Activated CD8-positive, alpha-beta memory T cell treated with anti-CD3 and anti-CD28 coated beads for 36 hours (primary cell): ENCODE data around the gene ZDHHC16. TPM values are rescaled to one million over a fixed set of nuclear protein-coding genes. Genes with fewer than 3 reads are reported as not detected.
"Not testable (repeated sequence)": the region's sequence is repeated elsewhere in the genome, so short reads cannot be mapped to it uniquely, and the experiment has no call there.

Experiments used
- CTCF ChIA-PET: fragments of 350-600 bp; sonication (Branson Sonifier 250); formaldehyde crosslinking; loops from one replicate; lab custom pipeline; 2021; ENCODE audit warnings: antibody characterized with exemption; lab: Charles Lee
- POLR2A ChIA-PET: fragments of 350-600 bp; sonication (Branson Sonifier 250); formaldehyde crosslinking; loops from one replicate; lab custom pipeline; 2021; ENCODE audit warnings: antibody characterized with exemption; lab: Charles Lee
- total RNA-seq, 2 experiments: library from RNA; stranded (reverse); gene quantifications; one replicate each; pipeline ENCODE4 v1.2.3, GENCODE V29; 2021

ZDHHC16 gene
- total RNA-seq, 2 experiments from 2014 or later: 55.0 to 57.3 TPM

- CTCF ChIA-PET: interaction anchor here (0.6 to 1.5 kb wide), 4 partner anchors 9 to 714 kb away, joined by 3 read pairs; no protein-coding TSS in a partner anchor
- POLR2A ChIA-PET: interaction anchor here (0.9 kb wide), 1 partner anchor 18 kb away, joined by 4 read pairs; no protein-coding TSS in a partner anchor
These were observed 16.3 kb downstream of the ZDHHC16 start for GRCh38 chr10:97462309-97462708.

- ChIA-PET POLR2A (no interaction called here), CTCF (interaction anchor here (0.5 to 1.9 kb wide), 4 partner anchors 9 to 29 kb away, joined by 3 to 8 read pairs (median 4); no protein-coding TSS in a partner anchor)
These were observed 17.6 kb downstream of the ZDHHC16 start for GRCh38 chr10:97463363-97464132.

- POLR2A ChIA-PET: no interaction called here
These were observed 18.3 kb downstream of the ZDHHC16 start for GRCh38 chr10:97464226-97464625.

GRCh38 chr10:97465982-97466381, 20.0 kb downstream of the ZDHHC16 start:
- ChIA-PET POLR2A (interaction anchor here (0.6 to 1.0 kb wide), 2 partner anchors 26 to 79 kb away, joined by 3 to 6 read pairs; no protein-coding TSS in a partner anchor), CTCF (interaction anchor here (1.6 kb wide), 1 partner anchor 87 kb away, joined by 4 read pairs; no protein-coding TSS in a partner anchor)

More at GRCh38 chr10:97464226-97464625, 18.3 kb downstream of the ZDHHC16 start:
- CTCF ChIA-PET: interaction anchor here (0.5 to 1.9 kb wide), 5 partner anchors 9 to 56 kb away, joined by 3 to 8 read pairs (median 3); no protein-coding TSS in a partner anchor

GRCh38 chr10:97466755-97467154, 20.8 kb downstream of the ZDHHC16 start:
- POLR2A ChIA-PET: interaction anchor here (1.0 kb wide), 1 partner anchor 78 kb away, joined by 6 read pairs; no protein-coding TSS in a partner anchor
- CTCF ChIA-PET: interaction anchor here (0.9 kb wide), 1 partner anchor 87 kb away, joined by 6 read pairs; no protein-coding TSS in a partner anchor

GRCh38 chr10:97468162-97468561, 22.2 kb downstream of the ZDHHC16 start:
- CTCF ChIA-PET: no interaction called here

GRCh38 chr10:97468781-97469180, 22.8 kb downstream of the ZDHHC16 start:
- CTCF ChIA-PET: not testable (repeated sequence)

More at GRCh38 chr10:97468162-97468561, 22.2 kb downstream of the ZDHHC16 start:
- POLR2A ChIA-PET: no interaction called here

GRCh38 chr10:97474918-97475317, 28.9 kb downstream of the ZDHHC16 start:
- ChIA-PET POLR2A (no interaction called here), CTCF (no interaction called here)

More at GRCh38 chr10:97468781-97469180, 22.8 kb downstream of the ZDHHC16 start:
- POLR2A ChIA-PET: not testable (repeated sequence)

- ChIA-PET CTCF (no interaction called here), POLR2A (interaction anchor here (0.6 kb wide), 1 partner anchor 167 kb away, joined by 3 read pairs; no protein-coding TSS in a partner anchor)
These were observed 30.1 kb downstream of the ZDHHC16 start for GRCh38 chr10:97475936-97476594.

GRCh38 chr10:97479410-97479809, 33.4 kb downstream of the ZDHHC16 start:
- POLR2A ChIA-PET, CTCF ChIA-PET: not testable (repeated sequence)

- ChIA-PET POLR2A (no interaction called here), CTCF (no interaction called here)
These were observed 34.0 kb downstream of the ZDHHC16 start for GRCh38 chr10:97479939-97480338.

- ChIA-PET CTCF (no interaction called here), POLR2A (no interaction called here)
These were observed 35.1 kb downstream of the ZDHHC16 start for GRCh38 chr10:97481071-97481470.

- CTCF ChIA-PET: interaction anchor here (0.6 kb wide), 1 partner anchor 42 kb away, joined by 3 read pairs; no protein-coding TSS in a partner anchor
These were observed 36.4 kb downstream of the ZDHHC16 start for GRCh38 chr10:97482381-97482780.

GRCh38 chr10:97483506-97483905, 37.5 kb downstream of the ZDHHC16 start:
- ChIA-PET POLR2A (no interaction called here), CTCF (no interaction called here)

More at GRCh38 chr10:97482381-97482780, 36.4 kb downstream of the ZDHHC16 start:
- POLR2A ChIA-PET: no interaction called here

- CTCF ChIA-PET: no interaction called here
- POLR2A ChIA-PET: no interaction called here
These were observed 37.9 kb downstream of the ZDHHC16 start for GRCh38 chr10:97483921-97484320.

GRCh38 chr10:97485647-97486281, 39.8 kb downstream of the ZDHHC16 start:
- ChIA-PET POLR2A (no interaction called here), CTCF (no interaction called here)

GRCh38 chr10:97490592-97490991, 44.6 kb downstream of the ZDHHC16 start:
- CTCF ChIA-PET: no interaction called here
- POLR2A ChIA-PET: no interaction called here

GRCh38 chr10:97494151-97494550, 48.2 kb downstream of the ZDHHC16 start:
- CTCF ChIA-PET: no interaction called here

GRCh38 chr10:97494863-97495506, 49.0 kb downstream of the ZDHHC16 start:
- POLR2A ChIA-PET: no interaction called here
- CTCF ChIA-PET: interaction anchor here (1.0 to 1.9 kb wide), 2 partner anchors 22 to 87 kb away, joined by 4 read pairs; no protein-coding TSS in a partner anchor

More at GRCh38 chr10:97494151-97494550, 48.2 kb downstream of the ZDHHC16 start:
- POLR2A ChIA-PET: no interaction called here
